ENCODE data around the gene RECQL5.

Gene RECQL5

DNA sequence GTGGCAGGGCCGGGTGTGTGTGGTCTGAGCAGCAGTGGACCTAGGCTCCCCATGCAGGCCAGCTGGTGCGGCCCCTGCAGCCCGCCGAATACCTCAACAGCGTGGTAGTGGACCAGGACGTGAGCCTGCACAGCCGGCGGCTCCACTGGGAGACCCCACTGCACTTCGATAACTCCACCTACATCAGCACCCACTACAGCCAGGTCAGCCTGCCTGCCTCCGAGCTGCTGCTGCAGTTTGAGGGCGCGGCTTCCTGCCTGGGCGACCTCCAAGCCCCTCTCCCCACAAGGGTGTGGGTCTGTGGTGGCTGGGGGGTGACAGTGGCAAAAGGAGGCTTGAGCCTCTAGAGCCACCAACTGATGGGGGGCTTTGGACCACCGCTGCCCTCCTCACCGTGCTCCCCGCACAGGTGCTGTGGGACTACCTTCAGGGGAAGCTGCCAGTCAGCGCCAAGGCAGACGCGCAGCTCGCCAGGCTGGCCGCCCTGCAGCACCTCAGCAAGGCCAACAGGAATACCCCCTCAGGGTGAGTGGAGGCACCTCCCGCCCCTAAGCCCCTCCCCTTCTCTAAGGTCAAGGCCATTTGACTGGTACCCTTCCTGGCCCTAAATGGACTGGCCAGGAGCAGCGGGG lies 42.1 kb downstream of the RECQL5 start:
- no peak overlapping the region for H3K27ac ChIP-seq
- TF ChIP-seq, protein P1, sequence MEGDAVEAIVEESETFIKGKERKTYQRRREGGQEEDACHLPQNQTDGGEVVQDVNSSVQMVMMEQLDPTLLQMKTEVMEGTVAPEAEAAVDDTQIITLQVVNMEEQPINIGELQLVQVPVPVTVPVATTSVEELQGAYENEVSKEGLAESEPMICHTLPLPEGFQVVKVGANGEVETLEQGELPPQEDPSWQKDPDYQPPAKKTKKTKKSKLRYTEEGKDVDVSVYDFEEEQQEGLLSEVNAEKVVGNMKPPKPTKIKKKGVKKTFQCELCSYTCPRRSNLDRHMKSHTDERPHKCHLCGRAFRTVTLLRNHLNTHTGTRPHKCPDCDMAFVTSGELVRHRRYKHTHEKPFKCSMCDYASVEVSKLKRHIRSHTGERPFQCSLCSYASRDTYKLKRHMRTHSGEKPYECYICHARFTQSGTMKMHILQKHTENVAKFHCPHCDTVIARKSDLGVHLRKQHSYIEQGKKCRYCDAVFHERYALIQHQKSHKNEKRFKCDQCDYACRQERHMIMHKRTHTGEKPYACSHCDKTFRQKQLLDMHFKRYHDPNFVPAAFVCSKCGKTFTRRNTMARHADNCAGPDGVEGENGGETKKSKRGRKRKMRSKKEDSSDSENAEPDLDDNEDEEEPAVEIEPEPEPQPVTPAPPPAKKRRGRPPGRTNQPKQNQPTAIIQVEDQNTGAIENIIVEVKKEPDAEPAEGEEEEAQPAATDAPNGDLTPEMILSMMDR (conservative IDR thresholded peaks at IDR 0.05): no peak
- TF ChIP-seq ZFX (IDR thresholded peaks at IDR 0.05): no peak

DNA sequence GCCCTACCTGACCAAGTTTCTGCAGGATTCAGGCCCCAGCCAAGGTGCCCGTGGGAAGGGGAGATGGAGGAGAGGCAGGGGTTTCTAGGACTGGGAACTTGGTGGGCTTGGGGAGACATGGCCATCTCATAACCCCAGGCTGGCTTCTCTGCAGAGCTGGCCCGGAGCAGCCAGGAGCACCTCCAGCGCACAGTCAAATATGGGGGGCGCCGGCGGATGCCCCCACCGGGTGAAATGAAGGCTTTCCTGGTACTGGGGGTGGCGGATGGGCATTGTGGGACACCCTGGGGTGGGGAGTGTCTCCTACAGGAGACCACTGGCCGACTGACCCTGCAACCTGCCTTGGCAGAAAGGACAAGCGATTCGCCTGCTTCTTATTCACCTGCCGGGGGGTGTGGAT lies 42.9 kb downstream of the RECQL5 start:
- TF ChIP-seq, protein P1 (conservative IDR thresholded peaks at IDR 0.05): no peak
- no peak for TF ChIP-seq ZFX (IDR thresholded peaks at IDR 0.05)
- H3K27ac ChIP-seq: no peak overlapping the region

DNA sequence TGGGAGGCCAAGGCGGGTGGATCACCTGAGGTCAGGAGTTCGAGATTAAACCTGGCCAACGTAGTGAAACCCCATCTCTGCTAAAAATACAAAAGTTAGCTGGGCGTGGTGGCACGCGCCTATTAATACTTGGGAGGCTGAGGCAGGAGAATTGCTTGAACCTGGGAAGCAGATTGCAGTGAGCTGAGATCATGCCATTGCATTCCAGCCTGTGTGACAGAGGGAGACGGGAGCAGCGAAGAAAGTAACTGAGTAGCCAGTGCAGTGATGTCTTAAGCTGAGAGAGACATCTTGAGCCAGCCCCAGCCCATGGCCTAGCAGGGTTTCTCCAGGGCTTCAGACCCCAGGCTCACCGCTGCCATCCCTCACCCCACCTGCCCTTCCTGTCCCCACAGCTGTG lies 43.6 kb downstream of the RECQL5 start:
- no peak for TF ChIP-seq ZFX (IDR thresholded peaks at IDR 0.05)
- TF ChIP-seq, protein P1 (conservative IDR thresholded peaks at IDR 0.05): no peak
- no peak overlapping the region for H3K27ac ChIP-seq

DNA sequence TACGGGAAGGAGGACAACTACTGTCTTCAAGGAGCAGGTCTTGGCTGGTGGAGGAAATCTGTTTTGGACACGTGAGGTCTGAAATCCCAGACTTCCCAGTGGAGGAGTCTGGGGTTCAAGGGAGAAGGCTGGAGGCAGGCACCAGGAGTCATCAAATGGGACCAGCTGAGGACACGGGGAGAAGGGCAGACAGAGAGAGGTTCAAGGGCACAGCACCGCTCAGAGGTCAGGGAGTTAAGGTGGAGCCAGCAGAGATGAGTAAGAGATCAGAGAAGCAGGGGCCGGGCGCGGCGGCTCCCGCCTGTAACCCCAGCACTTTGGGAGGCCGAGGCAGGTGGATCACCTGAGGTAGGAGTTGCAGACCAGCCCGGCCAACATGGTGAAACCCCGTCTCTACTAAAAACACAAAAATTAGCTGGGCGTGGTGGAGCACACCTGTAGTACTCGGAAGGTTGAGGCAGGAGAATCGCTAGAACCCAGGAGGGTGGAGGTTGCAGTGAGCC lies 44.1 kb downstream of the RECQL5 start:
- no peak overlapping the region for H3K27ac ChIP-seq
- TF ChIP-seq ZFX (IDR thresholded peaks at IDR 0.05): no peak

DNA sequence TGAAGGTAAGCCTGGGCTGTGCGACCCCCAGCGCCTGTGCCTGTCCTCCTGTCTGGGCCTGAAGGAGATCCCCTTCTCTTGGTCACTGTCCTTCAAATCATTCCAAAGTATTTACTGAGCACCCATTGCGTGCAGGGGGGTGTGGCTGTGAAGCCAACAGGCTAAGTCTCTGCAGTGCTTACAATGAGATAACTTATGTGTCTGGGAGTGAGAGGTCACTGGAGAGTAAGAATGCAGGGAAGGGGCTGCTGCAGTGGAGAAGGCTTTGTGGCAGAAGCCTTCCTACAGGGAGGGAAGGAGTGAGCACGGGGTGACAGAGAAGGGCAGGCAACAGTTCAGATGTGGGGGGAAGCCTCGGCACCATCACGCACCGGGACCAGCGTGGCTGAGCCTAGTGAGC lies 44.9 kb downstream of the RECQL5 start:
- TF ChIP-seq, protein P1 (conservative IDR thresholded peaks at IDR 0.05): no peak
- TF ChIP-seq ZFX (IDR thresholded peaks at IDR 0.05): no peak
- no peak overlapping the region for H3K27ac ChIP-seq

DNA sequence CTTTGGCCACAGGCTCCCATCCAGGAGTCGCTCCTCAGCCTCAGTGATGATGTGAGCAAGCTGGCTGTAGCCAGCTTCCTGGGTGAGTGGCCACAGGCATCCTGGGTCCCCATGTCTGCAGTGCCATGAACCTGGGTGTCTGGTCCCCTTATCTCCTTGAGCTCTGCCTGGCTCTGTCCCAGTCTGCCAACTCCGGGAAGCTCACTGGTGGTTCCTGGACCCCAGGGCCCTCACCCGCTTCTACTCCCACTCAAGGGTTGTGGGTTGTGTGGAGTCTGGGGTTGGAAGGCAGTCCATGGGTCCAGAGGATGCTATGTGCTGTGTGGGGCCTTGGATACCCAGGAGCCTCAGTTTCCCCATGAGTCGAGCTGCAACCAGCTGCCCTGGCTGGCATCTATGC lies 45.5 kb downstream of the RECQL5 start:
- TF ChIP-seq, protein P1 (conservative IDR thresholded peaks at IDR 0.05): no peak
- TF ChIP-seq ZFX (IDR thresholded peaks at IDR 0.05): no peak
- H3K27ac ChIP-seq: no peak overlapping the region

DNA sequence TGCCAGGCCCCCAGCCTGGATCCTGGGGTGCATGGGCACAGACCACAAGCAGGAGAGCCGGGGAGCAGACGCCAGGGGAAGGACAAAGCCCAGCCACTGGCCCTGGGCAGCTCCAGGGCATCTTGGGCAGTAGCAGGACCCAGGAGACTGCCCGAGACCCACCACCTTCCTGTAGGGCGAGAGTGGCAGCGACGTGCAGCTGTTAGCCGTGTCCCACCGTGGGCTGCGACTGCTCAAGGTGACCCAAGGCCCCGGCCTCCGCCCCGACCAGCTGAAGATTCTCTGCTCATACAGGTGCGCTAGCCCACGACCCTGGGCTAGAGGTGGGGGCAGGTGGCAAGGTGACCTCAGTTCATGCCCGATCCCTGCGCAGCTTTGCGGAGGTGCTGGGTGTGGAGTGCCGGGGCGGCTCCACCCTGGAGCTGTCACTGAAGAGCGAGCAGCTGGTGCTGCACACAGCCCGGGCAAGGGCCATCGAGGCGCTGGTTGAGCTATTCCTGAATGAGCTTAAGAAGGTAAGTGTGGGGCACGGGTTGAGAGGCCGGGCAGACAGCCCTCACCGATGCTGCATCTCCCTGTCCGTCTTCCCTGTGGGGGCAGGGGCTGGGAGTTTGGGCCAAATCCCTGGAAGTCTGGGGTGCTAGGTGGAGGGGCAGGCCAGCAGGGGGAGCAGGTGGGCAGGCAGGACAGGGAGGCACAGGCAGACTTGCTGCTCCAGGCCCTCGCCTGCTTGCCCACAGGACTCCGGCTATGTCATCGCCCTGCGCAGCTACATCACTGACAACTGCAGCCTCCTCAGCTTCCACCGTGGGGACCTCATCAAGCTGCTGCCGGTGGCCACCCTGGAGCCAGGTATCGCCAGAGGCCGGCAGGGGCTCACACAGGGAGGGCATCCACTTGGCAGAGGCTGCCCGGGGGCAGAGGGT lies 47.2 kb downstream of the RECQL5 start:
- no peak for TF ChIP-seq ZFX (IDR thresholded peaks at IDR 0.05)
- TF ChIP-seq, protein P1 (conservative IDR thresholded peaks at IDR 0.05): peak; percentile 71
- H3K27ac ChIP-seq: no peak overlapping the region

Measured in C4-2B (cell line).